Progenitor cell of endocrine pancreas (in vitro differentiated cells): ENCODE measurements around the gene PLAAT5. TPM values are rescaled to one million over a fixed set of nuclear protein-coding genes. Genes with fewer than 3 reads are reported as not detected.

ENCODE experiments used
- DNase-seq: peaks from one replicate; pipeline ENCODE4 v3.0.0; 2021; ENCODE audit warnings: low spot score; ENCODE audit not compliant: unreplicated experiment
- H3K27ac Mint-ChIP-seq: 2 replicates; pipeline ENCODE4 v1.8.0; 2021; ENCODE audit warnings: mild to moderate bottlenecking, moderate library complexity, mixed read lengths
- H3K27me3 Mint-ChIP-seq: 2 replicates; pipeline ENCODE4 v1.8.0; 2021; ENCODE audit warnings: mixed read lengths
- H3K36me3 Mint-ChIP-seq: 2 replicates; pipeline ENCODE4 v1.8.0; 2022; ENCODE audit warnings: mixed read lengths; ENCODE audit not compliant: insufficient read depth
- H3K4me1 Mint-ChIP-seq: 2 replicates; pipeline ENCODE4 v1.8.0; 2021; ENCODE audit warnings: low read depth, mixed read lengths
- H3K4me3 Mint-ChIP-seq: 2 replicates; pipeline ENCODE4 v1.8.0; 2021; ENCODE audit warnings: low read depth, mild to moderate bottlenecking, moderate library complexity, mixed read lengths
- H3K9me3 Mint-ChIP-seq: 2 replicates; pipeline ENCODE4 v1.8.0; 2021; ENCODE audit warnings: low read depth, mixed read lengths
- total RNA-seq: library from RNA; stranded (reverse); gene quantifications from 2 replicates; pipeline ENCODE4 v1.2.1, GENCODE V29; 2021
- TF ChIP-seq, protein P1 (sequence below): fragments of 200-600 bp; sonication (generic); IDR thresholded peaks from one replicate; pipeline ENCODE4 v1.5.0; 2021; ENCODE audit warnings: antibody characterized with exemption, mild to moderate bottlenecking; ENCODE audit not compliant: unreplicated experiment

The PLAAT5 gene
- total RNA-seq, 1 donor from 2014 or later: 27.1 TPM

DNA sequence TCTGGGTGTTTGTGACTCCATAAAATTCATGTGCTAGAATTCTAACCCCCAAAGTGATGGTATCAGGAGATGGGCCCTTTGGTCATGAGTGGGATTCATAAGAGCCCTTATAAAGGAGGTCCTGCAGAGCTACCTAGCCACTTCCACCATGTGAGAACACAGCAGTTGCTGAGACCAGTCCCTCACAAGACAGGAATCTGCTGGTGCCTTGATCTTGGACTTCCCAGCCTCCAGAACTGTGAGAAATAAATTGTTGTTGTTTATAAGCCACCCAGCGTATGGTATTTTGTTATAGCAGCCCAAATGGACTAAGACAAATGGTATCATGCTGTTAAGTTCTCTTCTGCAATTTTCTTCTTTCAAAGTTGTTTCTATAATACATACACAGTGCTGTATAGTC, 1.5 kb upstream of the PLAAT5 start:
- H3K27me3 Mint-ChIP-seq: no peaks in the 10 kb centered on the region
- peak overlapping the region; percentile 92 for H3K4me3 Mint-ChIP-seq
- peaks cover 56% of the 10 kb centered on the region for H3K4me1 Mint-ChIP-seq
- peak overlapping the region; percentile 94 for H3K27ac Mint-ChIP-seq
- H3K9me3 Mint-ChIP-seq: peaks cover 13% of the 10 kb centered on the region
- H3K36me3 Mint-ChIP-seq: peaks cover 10% of the 10 kb centered on the region
- no peak for DNase-seq
- TF ChIP-seq, protein P1, sequence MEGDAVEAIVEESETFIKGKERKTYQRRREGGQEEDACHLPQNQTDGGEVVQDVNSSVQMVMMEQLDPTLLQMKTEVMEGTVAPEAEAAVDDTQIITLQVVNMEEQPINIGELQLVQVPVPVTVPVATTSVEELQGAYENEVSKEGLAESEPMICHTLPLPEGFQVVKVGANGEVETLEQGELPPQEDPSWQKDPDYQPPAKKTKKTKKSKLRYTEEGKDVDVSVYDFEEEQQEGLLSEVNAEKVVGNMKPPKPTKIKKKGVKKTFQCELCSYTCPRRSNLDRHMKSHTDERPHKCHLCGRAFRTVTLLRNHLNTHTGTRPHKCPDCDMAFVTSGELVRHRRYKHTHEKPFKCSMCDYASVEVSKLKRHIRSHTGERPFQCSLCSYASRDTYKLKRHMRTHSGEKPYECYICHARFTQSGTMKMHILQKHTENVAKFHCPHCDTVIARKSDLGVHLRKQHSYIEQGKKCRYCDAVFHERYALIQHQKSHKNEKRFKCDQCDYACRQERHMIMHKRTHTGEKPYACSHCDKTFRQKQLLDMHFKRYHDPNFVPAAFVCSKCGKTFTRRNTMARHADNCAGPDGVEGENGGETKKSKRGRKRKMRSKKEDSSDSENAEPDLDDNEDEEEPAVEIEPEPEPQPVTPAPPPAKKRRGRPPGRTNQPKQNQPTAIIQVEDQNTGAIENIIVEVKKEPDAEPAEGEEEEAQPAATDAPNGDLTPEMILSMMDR: no peak

DNA sequence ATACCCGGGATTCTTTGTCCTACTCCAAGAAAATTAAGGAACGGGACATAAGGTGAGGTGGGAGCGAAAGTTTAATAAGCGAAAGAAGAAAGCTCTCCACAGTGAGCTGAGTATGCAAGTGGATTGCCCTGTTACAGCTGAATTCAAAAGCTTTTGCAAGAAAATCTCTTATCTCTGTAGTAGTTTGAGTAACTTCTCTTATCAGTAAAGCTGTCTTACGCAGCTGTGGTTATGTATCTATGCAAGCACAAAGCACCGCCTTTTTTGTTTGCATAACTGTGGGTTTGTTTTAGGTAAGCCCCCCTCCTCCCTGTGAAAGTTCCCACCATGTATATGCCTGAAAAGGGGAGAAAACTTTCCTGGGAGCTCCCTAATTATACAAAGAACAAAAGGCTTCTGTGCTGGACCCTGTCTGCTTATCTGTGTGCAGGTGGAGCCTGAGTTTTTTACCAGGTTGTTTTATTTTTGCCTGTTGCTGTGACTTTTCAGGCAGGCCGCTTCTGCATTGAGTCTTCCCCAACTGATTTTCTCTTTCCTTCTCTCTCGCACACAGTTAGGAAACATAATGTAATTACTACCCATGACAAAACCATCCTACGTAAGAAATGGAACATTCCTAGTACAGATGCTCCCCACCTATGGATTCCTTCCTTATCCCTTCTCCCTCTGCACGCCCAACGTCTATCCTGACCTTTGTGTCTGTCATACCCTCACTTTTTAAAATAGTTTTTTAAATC, 837 bp upstream of the PLAAT5 start:
- no peaks in the 10 kb centered on the region for H3K27me3 Mint-ChIP-seq

DNA sequence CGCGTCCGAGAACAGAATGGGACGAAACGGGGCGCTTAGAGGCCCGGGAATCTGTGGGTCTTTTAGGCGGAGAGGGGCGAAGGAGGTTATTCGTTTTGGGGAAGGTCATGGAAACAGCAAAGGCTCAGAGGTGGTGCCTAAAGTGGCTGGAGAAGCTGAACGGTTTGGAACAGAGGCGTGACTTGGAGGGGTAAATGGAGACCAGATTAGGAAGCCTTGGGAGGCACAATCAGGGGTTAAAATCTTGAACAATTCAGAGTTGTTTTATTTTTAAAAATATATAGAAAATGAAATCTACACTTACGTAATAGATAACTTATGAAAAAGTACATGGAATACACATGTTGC, 247 bp upstream of the PLAAT5 start:
- Mint-ChIP-seq H3K27ac (peak overlapping the region; percentile 94), H3K36me3 (peaks cover 12% of the 10 kb centered on the region), H3K9me3 (peaks cover 10% of the 10 kb centered on the region), H3K4me1 (peaks cover 56% of the 10 kb centered on the region), H3K4me3 (peak overlapping the region; percentile 92), H3K27me3 (no peaks in the 10 kb centered on the region)
- TF ChIP-seq, protein P1: no peak
- no peak for DNase-seq

More for the DNA sequence above, 837 bp upstream of the PLAAT5 start:
- Mint-ChIP-seq H3K4me3 (peak overlapping the region; percentile 92), H3K36me3 (peaks cover 10% of the 10 kb centered on the region), H3K9me3 (peaks cover 7% of the 10 kb centered on the region), H3K27ac (peak overlapping the region; percentile 94), H3K4me1 (peaks cover 56% of the 10 kb centered on the region)
- TF ChIP-seq, protein P1: no peak
- DNase-seq: no peak

DNA sequence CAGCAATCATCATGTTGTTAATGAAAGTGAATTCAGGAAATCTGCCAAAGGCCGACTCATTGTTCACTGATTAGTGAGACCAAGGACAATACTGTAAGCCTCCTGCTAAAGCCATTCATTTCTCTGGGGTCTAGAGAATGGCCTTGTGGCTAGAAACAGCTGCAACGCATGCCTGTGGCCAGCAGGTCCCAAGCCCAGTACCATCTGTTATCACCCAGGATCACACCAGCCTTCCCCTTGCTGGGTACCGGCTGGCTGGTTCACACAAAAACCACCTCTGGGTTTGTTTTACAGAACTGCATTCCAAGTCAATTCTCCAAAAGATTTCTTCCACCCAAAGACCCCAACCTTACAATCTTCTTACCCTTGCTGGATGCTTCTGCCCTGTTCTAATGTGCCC, 1.1 kb downstream of the PLAAT5 start:
- peak overlapping the region; percentile 91 for H3K27ac Mint-ChIP-seq
- peaks cover 25% of the 10 kb centered on the region for H3K36me3 Mint-ChIP-seq
- DNase-seq: no peak
- H3K4me1 Mint-ChIP-seq: peaks cover 49% of the 10 kb centered on the region
- peak overlapping the region; percentile 92 for H3K4me3 Mint-ChIP-seq
- peaks cover 22% of the 10 kb centered on the region for H3K9me3 Mint-ChIP-seq
- TF ChIP-seq, protein P1: peak; percentile 41
- H3K27me3 Mint-ChIP-seq: no peaks in the 10 kb centered on the region

DNA sequence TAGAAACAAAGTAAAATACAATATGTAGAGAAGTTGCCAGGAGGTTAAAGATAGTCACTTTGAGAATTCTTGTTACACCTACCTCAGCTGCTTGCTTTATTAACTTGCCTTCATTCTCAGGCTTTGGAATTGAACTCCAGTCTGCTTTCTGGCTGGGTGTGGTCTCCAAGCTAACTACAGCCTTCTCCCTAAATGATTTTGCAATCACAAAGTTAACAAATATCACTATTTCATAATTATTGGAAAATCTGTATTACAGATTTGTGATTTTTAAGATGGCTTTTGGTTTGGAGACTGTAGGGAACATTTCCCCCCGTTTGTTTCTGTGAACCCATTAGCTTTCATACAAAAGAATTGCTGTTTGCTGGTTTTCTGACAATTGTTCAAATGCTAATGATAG, 2.2 kb downstream of the PLAAT5 start:
- H3K4me3 Mint-ChIP-seq: peak overlapping the region; percentile 92
- peaks cover 29% of the 10 kb centered on the region for H3K9me3 Mint-ChIP-seq
- peaks cover 38% of the 10 kb centered on the region for H3K4me1 Mint-ChIP-seq
- H3K36me3 Mint-ChIP-seq: peaks cover 35% of the 10 kb centered on the region
- no peak for DNase-seq
- TF ChIP-seq, protein P1: no peak
- H3K27me3 Mint-ChIP-seq: no peaks in the 10 kb centered on the region
- H3K27ac Mint-ChIP-seq: peak overlapping the region; percentile 62
